SK-N-SH (cell line): ENCODE measurements around the gene FAM162B. TPM values are rescaled to one million over a fixed set of nuclear protein-coding genes. Genes with fewer than 3 reads are reported as not detected.

Experiments
- CTCF ChIA-PET: fragments of 300-600, 350-600 bp; formaldehyde crosslinking; extraction: SDS; loops from one replicate; lab custom pipeline; 2021; lab: Yijun Ruan, JAX
- POLR2A ChIA-PET: fragments of 350-600 bp; sonication (Branson Sonifier 250); formaldehyde crosslinking; extraction: SDS; loops from one replicate; lab custom pipeline; 2020; ENCODE audit warnings: antibody characterized with exemption, inconsistent platforms; lab: Yijun Ruan, JAX
- DNase-seq: peaks from one replicate; pipeline ENCODE4 v3.0.0; 2012
- H2AFZ ChIP-seq: fragments of 200-600 bp; sonication (generic); 2 replicates; pipeline ENCODE4 v1.8.1; 2016; ENCODE audit warnings: antibody characterized with exemption, mild to moderate bottlenecking, low read depth
- H3F3A ChIP-seq: fragments of 200-600 bp; sonication (generic); replicated peaks from 2 replicates; pipeline ENCODE3; 2016; ENCODE audit warnings: antibody characterized with exemption, mild to moderate bottlenecking; ENCODE audit not compliant: insufficient read depth
- H3K27ac ChIP-seq, 2 experiments: fragments of 200-500 bp in 1 of 2; fragments of 200-600 bp in 1 of 2; sonication (Bioruptor generic) in 1 of 2; sonication (generic), shearing (Covaris generic) in 1 of 2; 2 replicates each; pipeline versions ENCODE4 v1.5.1 to v1.6.1; 2014 to 2016; ENCODE audit warnings: low read depth in 2 of 2, inconsistent platforms in 1 of 2, low read length in 1 of 2, mild to moderate bottlenecking in 1 of 2, mixed read lengths in 1 of 2
- H3K27me3 ChIP-seq: fragments of 200-600 bp; sonication (generic), shearing (Covaris generic); 2 replicates; pipeline ENCODE4 v1.6.1; 2016; ENCODE audit warnings: mixed run types; ENCODE audit not compliant: insufficient read depth
- H3K36me3 ChIP-seq, 2 experiments: fragments of 200-500 bp in 1 of 2; fragments of 200-600 bp in 1 of 2; sonication (Bioruptor generic) in 1 of 2; sonication (generic) in 1 of 2; replicated peaks in 1 of 2; 2 replicates each; pipeline versions ENCODE3 to v1.5.1; 2014 to 2016; ENCODE audit warnings: low read length in 1 of 2, mild to moderate bottlenecking in 1 of 2; ENCODE audit not compliant: insufficient read depth in 2 of 2, control insufficient read depth in 1 of 2
- H3K4me1 ChIP-seq, 2 experiments: fragments of 200-500 bp in 1 of 2; fragments of 200-600 bp in 1 of 2; sonication (Bioruptor generic) in 1 of 2; sonication (generic), shearing (Covaris generic) in 1 of 2; 2 replicates each; pipeline versions ENCODE4 v1.5.1 to v1.6.1; 2014 to 2016; ENCODE audit warnings: low read depth in 1 of 2, low read length in 1 of 2, mixed run types in 1 of 2; ENCODE audit not compliant: insufficient read depth in 2 of 2, control insufficient read depth in 1 of 2
- H3K4me2 ChIP-seq: fragments of 200-600 bp; sonication (generic), shearing (Covaris generic); 2 replicates; pipeline ENCODE4 v1.6.1; 2017; ENCODE audit warnings: mixed run types
- H3K4me3 ChIP-seq, 2 experiments: fragments of 200-500 bp in 1 of 2; fragments of 200-600 bp in 1 of 2; sonication (Bioruptor generic) in 1 of 2; sonication (generic), shearing (Covaris generic) in 1 of 2; 2 replicates each; pipeline versions ENCODE4 v1.5.1 to v1.8.1; 2014 to 2016; ENCODE audit warnings: low read depth in 2 of 2, inconsistent platforms in 1 of 2, low read length in 1 of 2, mild to moderate bottlenecking in 1 of 2, mixed read lengths in 1 of 2, moderate library complexity in 1 of 2
- H3K79me2 ChIP-seq: fragments of 200-600 bp; sonication (generic); 2 replicates; pipeline ENCODE4 v1.8.1; 2017; ENCODE audit warnings: mild to moderate bottlenecking; ENCODE audit not compliant: insufficient read depth
- H3K9ac ChIP-seq: fragments of 200-600 bp; sonication (generic); 2 replicates; pipeline ENCODE4 v1.6.1; 2017; ENCODE audit warnings: mixed run types
- H3K9me2 ChIP-seq: fragments of 200-600 bp; sonication (generic); 2 replicates; pipeline ENCODE4 v1.6.1; 2017; ENCODE audit warnings: mixed run types
- H3K9me3 ChIP-seq: fragments of 200-600 bp; sonication (generic); 2 replicates; pipeline ENCODE4 v1.6.1; 2017; ENCODE audit warnings: mixed run types, mild to moderate bottlenecking, moderate library complexity
- H4K20me1 ChIP-seq: fragments of 200-600 bp; sonication (generic); 2 replicates; pipeline ENCODE4 v1.6.1; 2017; ENCODE audit warnings: mild to moderate bottlenecking, mixed run types; ENCODE audit not compliant: insufficient read depth
- CHD2 ChIP-seq: fragments of 150-350 bp; IDR thresholded peaks from 2 replicates; pipeline ENCODE4 v1.6.1; 2018; ENCODE audit warnings: low read length; ENCODE audit not compliant: partially characterized antibody
- ELF1 ChIP-seq: IDR thresholded peaks from 2 replicates; pipeline ENCODE4 v1.4.0; 2012
- EZH2phosphoT487 ChIP-seq: fragments of 200-600 bp; sonication (generic); IDR thresholded peaks from 2 replicates; pipeline ENCODE4 v1.6.1; 2017; ENCODE audit warnings: low read depth, mixed run types, mild to moderate bottlenecking, antibody characterized with exemption, moderate library complexity, borderline replicate concordance
- FOSL2 ChIP-seq: IDR thresholded peaks from 2 replicates; pipeline ENCODE4 v1.4.0; 2012; ENCODE audit warnings: low read depth, mild to moderate bottlenecking, moderate library complexity, borderline replicate concordance
- FOXJ3 ChIP-seq: sonication (generic); formaldehyde crosslinking; IDR thresholded peaks from 2 replicates; pipeline ENCODE4 v1.5.1; 2020; ENCODE audit warnings: mild to moderate bottlenecking, missing genetic modification reagents
- FOXM1 ChIP-seq: IDR thresholded peaks from 2 replicates; pipeline ENCODE4 v1.4.0; 2012; ENCODE audit warnings: low read depth, mild to moderate bottlenecking
- GABPA ChIP-seq: IDR thresholded peaks from 2 replicates; pipeline ENCODE4 v1.4.0; 2012; ENCODE audit warnings: low read depth, mild to moderate bottlenecking
- GATA2 ChIP-seq: sonication (generic); formaldehyde crosslinking; IDR thresholded peaks from 2 replicates; pipeline ENCODE4 v1.5.0; 2020; ENCODE audit warnings: mild to moderate bottlenecking, missing genetic modification reagents
- JUND ChIP-seq: IDR thresholded peaks from 2 replicates; pipeline ENCODE4 v1.4.0; 2012
- NRF1 ChIP-seq: IDR thresholded peaks from 2 replicates; pipeline ENCODE4 v1.6.1; 2012; ENCODE audit warnings: low read depth, mild to moderate bottlenecking, low read length
- POLR2AphosphoS5 ChIP-seq: IDR thresholded peaks from 2 replicates; pipeline ENCODE4 v1.6.1; 2012; ENCODE audit warnings: low read depth, low read length
- RAD21 ChIP-seq: IDR thresholded peaks from 2 replicates; pipeline ENCODE4 v1.6.1; 2012; ENCODE audit warnings: mild to moderate bottlenecking, low read length
- RCOR1 ChIP-seq: fragments of 150-350 bp; IDR thresholded peaks from 2 replicates; pipeline ENCODE4 v1.6.1; 2017; ENCODE audit warnings: antibody characterized with exemption, low read length
- REST ChIP-seq: IDR thresholded peaks from 2 replicates; pipeline ENCODE4 v1.6.1; 2012; ENCODE audit warnings: mild to moderate bottlenecking, low read depth, low read length, moderate library complexity
- WGBS: methylation state at CpG from one replicate; pipeline ENCODE4 v1.1.6; 2017; ENCODE audit warnings: low lambda C conversion rate; 5-methylcytosine and 5-hydroxymethylcytosine counted together
- polyA plus RNA-seq, 3 experiments: library from polyadenylated mRNA; depleted of rRNA; stranded (reverse); fragments of >200 nt; gene quantifications; 2 replicates each; pipeline ENCODE4 v1.2.3, GENCODE V29; 2012
- TF ChIP-seq, protein P1 (sequence below): fragments of 200-600 bp; sonication (generic); IDR thresholded peaks from 2 replicates; pipeline ENCODE4 v1.6.1; 2017; ENCODE audit warnings: antibody characterized with exemption, mild to moderate bottlenecking, moderate library complexity
- TF ChIP-seq, protein P2 (sequence below): fragments of 150-350 bp; IDR thresholded peaks from 2 replicates; pipeline ENCODE4 v1.6.1; 2017; ENCODE audit warnings: antibody characterized with exemption, low read length, low read depth, borderline replicate concordance
- TF ChIP-seq, protein P3 (sequence below): IDR thresholded peaks from 2 replicates; pipeline ENCODE4 v1.4.0; 2012; ENCODE audit warnings: low read depth
- TF ChIP-seq, protein P4 (sequence below): fragments of 150-350 bp; IDR thresholded peaks from 2 replicates; pipeline ENCODE4 v1.6.1; 2016; ENCODE audit warnings: mild to moderate bottlenecking, low read depth, low read length

The FAM162B gene
- polyA plus RNA-seq, 1 of the 3 experiments (the other 2 are of a cell fraction) = not detected

DNA sequence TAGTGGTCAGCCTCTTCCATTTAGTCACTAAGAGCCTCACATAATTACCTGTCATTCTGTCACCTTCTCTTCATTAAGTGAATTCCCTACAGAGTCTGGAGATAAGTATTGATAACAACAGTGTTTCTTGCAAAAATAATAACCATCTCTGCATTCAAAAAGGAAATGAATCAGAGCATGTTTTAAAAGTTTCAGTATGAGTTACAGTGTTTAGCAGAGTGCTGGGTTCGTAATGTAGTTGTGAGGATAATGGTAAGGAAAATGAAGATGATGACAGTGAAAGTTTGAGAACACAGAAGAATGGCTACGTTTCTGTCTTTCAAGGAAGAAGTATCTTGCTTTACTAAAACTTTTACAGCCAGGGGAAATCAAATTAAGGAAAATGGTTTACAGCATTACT, 32.1 kb upstream of the FAM162B start:
- ChIA-PET POLR2A (no interaction called here), CTCF (no interaction called here)
- TF ChIP-seq, protein P1, sequence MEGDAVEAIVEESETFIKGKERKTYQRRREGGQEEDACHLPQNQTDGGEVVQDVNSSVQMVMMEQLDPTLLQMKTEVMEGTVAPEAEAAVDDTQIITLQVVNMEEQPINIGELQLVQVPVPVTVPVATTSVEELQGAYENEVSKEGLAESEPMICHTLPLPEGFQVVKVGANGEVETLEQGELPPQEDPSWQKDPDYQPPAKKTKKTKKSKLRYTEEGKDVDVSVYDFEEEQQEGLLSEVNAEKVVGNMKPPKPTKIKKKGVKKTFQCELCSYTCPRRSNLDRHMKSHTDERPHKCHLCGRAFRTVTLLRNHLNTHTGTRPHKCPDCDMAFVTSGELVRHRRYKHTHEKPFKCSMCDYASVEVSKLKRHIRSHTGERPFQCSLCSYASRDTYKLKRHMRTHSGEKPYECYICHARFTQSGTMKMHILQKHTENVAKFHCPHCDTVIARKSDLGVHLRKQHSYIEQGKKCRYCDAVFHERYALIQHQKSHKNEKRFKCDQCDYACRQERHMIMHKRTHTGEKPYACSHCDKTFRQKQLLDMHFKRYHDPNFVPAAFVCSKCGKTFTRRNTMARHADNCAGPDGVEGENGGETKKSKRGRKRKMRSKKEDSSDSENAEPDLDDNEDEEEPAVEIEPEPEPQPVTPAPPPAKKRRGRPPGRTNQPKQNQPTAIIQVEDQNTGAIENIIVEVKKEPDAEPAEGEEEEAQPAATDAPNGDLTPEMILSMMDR = no peak
- TF ChIP-seq ELF1 (no peak), RCOR1 (no peak)
- WGBS = 1% methylated on average over 2 of the region's 2 CpGs
- Histone ChIP-seq H3K4me1 (no peaks in the 10 kb centered on the region), H3K9me2 (no peaks in the 10 kb centered on the region), H3K4me3 (no peak overlapping the region), H3K27me3 (no peaks in the 10 kb centered on the region; the same call in 1 of the 2 replicates), H3F3A (no peaks in the 10 kb centered on the region), H3K4me2 (no peak overlapping the region), H3K27ac (no peak overlapping the region), H2AFZ (no peak overlapping the region), H3K79me2 (no peaks in the 10 kb centered on the region), H3K9me3 (no peaks in the 10 kb centered on the region), H3K9ac (no peak overlapping the region), H4K20me1 (no peaks in the 10 kb centered on the region), H3K36me3 (no peaks in the 10 kb centered on the region)
- DNase-seq = no peak

GRCh38 chr6:116793224-116793623, 27.7 kb upstream of the FAM162B start:
- H3K79me2 ChIP-seq = no peaks in the 10 kb centered on the region
- H3K4me2 ChIP-seq = no peak overlapping the region
- H4K20me1 ChIP-seq = no peaks in the 10 kb centered on the region
- no peak overlapping the region for H3K4me3 ChIP-seq
- H3K9me3 ChIP-seq = no peaks in the 10 kb centered on the region
- H3K4me1 ChIP-seq = no peaks in the 10 kb centered on the region
- DNase-seq = no peak
- 9% methylated on average over 3 of the region's 3 CpGs for WGBS
- no peaks in the 10 kb centered on the region for H3K36me3 ChIP-seq
- H3F3A ChIP-seq = no peaks in the 10 kb centered on the region
- peaks cover 6% of the 10 kb centered on the region; the same call in 1 of the 2 replicates for H3K27me3 ChIP-seq
- ChIA-PET POLR2A (no interaction called here), CTCF (no interaction called here)
- H3K9ac ChIP-seq = no peak overlapping the region
- H2AFZ ChIP-seq = no peak overlapping the region
- no peaks in the 10 kb centered on the region for H3K9me2 ChIP-seq
- no peak overlapping the region for H3K27ac ChIP-seq
- TF ChIP-seq FOXM1 = no peak
- no peak for TF ChIP-seq NRF1
- no peak for TF ChIP-seq FOXJ3 (CRISPR knock-in tag)
- TF ChIP-seq RAD21 = no peak
- no peak for TF ChIP-seq JUND
- no peak for TF ChIP-seq ELF1
- no peak for TF ChIP-seq GABPA
- no peak for TF ChIP-seq POLR2AphosphoS5
- TF ChIP-seq EZH2phosphoT487 = no peak
- TF ChIP-seq RCOR1 = no peak
- TF ChIP-seq, protein P2, sequence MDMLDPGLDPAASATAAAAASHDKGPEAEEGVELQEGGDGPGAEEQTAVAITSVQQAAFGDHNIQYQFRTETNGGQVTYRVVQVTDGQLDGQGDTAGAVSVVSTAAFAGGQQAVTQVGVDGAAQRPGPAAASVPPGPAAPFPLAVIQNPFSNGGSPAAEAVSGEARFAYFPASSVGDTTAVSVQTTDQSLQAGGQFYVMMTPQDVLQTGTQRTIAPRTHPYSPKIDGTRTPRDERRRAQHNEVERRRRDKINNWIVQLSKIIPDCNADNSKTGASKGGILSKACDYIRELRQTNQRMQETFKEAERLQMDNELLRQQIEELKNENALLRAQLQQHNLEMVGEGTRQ = no peak
- no peak for TF ChIP-seq FOSL2
- TF ChIP-seq GATA2 (CRISPR knock-in tag) = no peak
- TF ChIP-seq, protein P1 = no peak
- no peak for TF ChIP-seq REST
- TF ChIP-seq, protein P3, sequence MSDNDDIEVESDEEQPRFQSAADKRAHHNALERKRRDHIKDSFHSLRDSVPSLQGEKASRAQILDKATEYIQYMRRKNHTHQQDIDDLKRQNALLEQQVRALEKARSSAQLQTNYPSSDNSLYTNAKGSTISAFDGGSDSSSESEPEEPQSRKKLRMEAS = no peak
- TF ChIP-seq, protein P4, sequence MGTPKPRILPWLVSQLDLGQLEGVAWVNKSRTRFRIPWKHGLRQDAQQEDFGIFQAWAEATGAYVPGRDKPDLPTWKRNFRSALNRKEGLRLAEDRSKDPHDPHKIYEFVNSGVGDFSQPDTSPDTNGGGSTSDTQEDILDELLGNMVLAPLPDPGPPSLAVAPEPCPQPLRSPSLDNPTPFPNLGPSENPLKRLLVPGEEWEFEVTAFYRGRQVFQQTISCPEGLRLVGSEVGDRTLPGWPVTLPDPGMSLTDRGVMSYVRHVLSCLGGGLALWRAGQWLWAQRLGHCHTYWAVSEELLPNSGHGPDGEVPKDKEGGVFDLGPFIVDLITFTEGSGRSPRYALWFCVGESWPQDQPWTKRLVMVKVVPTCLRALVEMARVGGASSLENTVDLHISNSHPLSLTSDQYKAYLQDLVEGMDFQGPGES = no peak
- TF ChIP-seq CHD2 = no peak
